Fibroblast of mammary gland (primary cell): ENCODE results near the gene LHFPL4.

Experiments used
- DNase-seq: peaks from one replicate; pipeline ENCODE4 v3.0.0-alpha.2; 2010; ENCODE audit warnings: low read depth
- H3K4me3 ChIP-seq: 2 replicates; pipeline ENCODE4 v1.5.1; 2011; ENCODE audit warnings: low read depth, mild to moderate bottlenecking, low read length, moderate library complexity; ENCODE audit not compliant: control insufficient read depth
- TF ChIP-seq, protein P1 (sequence below): conservative IDR thresholded peaks from 2 replicates; pipeline ENCODE4 v1.5.1; 2011; ENCODE audit warnings: low read depth, low read length, inconsistent platforms; ENCODE audit not compliant: control insufficient read depth, insufficient read depth

Gene LHFPL4

DNA sequence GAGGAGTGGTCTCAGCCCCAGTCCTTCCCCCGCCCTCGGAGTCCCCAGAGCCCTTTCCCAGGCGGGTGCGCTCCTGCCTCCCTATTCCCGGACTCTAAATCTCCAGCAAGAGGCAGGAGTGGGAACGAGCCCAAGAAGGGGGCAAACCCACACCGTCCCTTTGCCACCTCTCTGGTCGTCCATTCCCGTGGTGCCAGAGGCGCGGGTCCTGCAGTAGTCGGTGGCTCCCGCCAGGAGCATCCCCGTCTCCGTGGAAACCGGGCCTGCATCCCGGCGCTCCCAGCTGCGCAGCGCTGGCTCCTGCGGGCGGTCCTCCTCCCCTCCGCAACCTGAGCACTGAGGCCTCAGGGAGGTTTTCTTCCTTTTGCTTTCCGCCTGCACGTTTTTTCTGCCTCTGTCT is 44.8 kb downstream of the LHFPL4 start:
- DNase-seq, result no peak
- no peak overlapping the region for H3K4me3 ChIP-seq
- TF ChIP-seq, protein P1, sequence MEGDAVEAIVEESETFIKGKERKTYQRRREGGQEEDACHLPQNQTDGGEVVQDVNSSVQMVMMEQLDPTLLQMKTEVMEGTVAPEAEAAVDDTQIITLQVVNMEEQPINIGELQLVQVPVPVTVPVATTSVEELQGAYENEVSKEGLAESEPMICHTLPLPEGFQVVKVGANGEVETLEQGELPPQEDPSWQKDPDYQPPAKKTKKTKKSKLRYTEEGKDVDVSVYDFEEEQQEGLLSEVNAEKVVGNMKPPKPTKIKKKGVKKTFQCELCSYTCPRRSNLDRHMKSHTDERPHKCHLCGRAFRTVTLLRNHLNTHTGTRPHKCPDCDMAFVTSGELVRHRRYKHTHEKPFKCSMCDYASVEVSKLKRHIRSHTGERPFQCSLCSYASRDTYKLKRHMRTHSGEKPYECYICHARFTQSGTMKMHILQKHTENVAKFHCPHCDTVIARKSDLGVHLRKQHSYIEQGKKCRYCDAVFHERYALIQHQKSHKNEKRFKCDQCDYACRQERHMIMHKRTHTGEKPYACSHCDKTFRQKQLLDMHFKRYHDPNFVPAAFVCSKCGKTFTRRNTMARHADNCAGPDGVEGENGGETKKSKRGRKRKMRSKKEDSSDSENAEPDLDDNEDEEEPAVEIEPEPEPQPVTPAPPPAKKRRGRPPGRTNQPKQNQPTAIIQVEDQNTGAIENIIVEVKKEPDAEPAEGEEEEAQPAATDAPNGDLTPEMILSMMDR, result no peak

DNA sequence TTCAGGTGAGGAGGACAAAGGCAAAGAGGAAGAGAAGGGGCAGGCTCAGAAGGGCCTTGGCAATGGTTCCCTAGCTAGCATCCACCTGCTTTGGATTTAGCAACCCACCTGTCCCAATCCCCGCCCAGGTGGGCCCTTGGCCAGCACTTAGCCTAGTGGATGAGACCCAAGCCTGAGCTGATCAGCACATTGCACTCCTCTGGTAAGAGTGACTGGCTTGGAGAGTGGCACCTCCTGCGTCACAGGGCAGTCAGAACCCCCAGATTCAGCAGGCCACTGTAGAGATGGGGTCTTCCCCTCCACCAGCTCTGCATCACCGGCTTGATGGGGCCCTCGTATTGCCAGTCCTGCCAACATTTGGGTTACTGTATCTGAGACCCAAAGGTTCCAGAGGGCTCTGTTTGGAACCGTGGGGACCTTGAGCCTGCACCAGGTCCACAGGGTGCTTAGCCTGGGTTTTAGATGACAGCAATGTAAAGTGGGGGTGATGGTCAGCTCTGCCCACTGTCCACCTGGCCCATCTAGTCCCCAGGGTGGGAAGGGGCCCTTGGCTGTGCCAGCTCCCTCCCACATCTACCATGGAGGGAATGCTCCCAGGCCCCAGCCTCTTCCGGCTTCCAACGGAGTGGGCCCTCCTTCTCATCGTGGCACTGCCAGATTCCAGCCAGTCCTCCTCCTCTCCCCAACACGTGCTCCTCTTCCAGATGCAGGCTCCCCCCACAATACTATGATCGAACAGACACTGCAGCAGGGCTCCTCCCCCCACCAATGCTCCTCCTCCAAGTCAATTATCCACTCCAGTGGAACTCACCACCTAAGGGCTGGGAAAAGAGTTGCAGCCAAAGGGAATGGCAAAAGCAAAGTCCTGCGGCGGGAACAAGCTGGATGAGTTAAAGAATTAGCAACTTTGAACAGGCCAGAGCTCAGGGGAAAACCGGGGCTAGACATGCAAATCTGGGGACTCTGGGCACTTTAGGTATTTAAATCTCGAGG is 45.7 kb downstream of the LHFPL4 start:
- H3K4me3 ChIP-seq, result no peak overlapping the region
- no peak for DNase-seq
- TF ChIP-seq, protein P1, result no peak

DNA sequence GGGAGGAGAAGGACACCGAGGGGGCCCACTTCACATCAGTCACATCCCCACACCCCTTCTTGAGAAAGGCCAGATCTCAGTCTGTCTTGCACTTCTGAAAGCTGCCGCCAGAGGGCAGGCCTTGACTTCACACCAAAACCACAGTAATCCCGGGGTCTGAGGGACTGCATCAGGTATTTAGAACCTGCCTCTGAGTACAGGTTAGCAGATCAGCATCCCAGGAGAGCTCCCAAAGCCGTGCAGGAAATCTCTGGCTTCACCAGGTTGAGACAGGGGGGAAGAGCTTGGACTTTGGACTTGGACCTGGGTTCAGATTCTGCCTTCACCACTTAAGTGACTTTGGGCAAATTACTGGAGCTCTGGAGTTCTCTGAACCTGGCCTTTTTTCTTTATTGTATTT is 50.3 kb downstream of the LHFPL4 start:
- TF ChIP-seq, protein P1, result peak; percentile 96
- no peak overlapping the region for H3K4me3 ChIP-seq
- peak; percentile 66 for DNase-seq

DNA sequence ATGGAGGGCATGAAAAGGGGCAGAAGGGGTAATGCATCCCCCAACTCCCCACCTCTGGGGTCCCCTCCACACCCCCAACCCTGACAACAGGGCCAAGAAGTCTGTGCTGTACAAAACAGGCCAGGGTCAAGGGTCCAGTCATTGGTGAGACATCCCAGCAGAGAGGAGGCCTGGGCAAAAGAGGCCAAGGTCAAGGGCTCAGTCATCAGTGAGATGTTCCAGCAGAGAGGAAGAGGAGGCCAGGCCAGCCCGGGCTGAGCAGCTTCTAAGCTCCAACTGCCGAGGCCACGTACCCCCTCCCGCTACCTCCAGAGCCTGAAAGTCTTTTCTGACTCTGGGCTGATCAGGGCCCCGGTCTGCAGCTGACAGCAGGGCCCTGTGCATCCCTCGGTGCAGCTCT is 52.4 kb downstream of the LHFPL4 start:
- H3K4me3 ChIP-seq, result no peak overlapping the region
- TF ChIP-seq, protein P1, result no peak
- no peak for DNase-seq

DNA sequence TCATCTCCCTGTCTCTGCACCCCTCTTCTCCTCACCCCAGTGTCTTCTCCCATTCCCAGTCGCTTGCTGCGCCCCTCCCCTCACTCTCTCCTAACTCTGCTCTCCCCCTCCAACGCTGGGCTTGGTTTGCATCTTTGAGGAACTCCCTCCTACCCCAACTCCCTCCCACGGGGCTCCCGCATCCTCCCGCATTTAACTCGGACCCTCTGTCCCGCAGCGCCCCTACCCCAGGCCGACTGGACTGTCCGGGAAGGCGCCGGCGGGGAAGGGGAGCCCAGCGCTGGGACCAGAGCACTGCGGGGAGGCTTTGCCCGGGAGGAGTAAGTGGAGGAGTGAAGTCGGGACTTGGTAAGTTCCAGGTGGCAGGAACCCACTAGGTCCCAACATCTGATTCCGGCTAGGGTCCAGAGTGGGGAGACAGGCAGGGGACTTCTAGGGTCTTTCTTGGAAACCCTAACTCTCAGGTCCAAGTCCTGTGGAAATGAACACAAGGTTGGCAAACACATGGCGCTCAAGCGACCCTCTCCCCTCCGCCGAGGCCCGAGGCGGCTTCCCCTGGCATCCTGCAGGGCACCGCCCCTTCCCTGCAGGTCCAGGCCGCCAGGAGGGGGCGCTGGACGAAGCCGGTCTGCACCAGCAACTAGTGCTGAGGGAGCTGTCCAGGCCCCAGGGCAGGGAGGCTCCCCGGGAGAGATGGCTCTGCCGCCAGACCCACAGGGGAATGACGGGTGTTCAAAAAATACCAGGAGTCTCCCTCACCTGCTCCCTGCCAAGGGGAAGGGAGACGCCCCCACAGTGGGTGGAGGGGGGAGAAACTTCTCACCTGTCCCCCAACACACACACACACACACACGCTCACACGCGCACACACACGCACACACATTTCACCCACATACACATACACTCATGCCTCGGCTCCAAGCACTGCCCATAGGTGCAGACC is 53.2 kb downstream of the LHFPL4 start:
- peak overlapping the region; percentile 3 for H3K4me3 ChIP-seq
- TF ChIP-seq, protein P1, result peak; percentile 82

DNA sequence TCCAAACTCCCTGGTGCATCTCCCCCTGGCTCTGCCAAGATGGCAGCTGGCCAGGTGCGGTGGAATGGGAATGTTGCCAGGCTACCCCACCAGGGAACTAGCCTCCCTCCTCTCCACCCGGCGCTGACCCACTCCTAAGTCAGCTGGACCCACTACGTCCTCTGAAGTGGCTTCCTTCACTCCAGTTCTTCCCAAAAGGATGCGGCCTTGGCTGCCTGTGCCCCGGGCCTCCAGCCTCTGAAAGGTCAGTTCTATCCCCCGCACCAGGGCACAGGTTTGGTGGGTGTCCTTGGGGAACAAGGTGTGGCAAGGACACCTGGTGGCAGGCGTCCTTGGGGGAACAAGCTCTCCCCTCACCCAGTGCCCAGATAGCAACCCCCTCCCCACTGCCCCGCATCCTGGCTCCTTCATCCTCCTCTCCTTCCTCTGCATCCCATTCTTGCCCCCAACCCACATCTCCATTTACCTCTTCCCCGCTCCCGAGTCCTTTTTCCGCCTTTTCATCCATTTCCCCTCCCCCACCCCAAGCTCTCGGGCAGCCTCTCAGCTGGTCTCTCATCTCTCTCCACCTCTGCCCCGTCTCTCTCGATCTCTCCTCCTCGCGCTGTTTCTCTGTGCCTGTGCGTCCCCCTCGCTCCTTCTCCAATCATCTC is 54.0 kb downstream of the LHFPL4 start:
- H3K4me3 ChIP-seq, result no peak overlapping the region
- DNase-seq, result no peak

More for the DNA sequence above, 53.2 kb downstream of the LHFPL4 start:
- peak; percentile 56 for DNase-seq

More for the DNA sequence above, 54.0 kb downstream of the LHFPL4 start:
- TF ChIP-seq, protein P1, result no peak
